GM19351 (cell line): ENCODE results near the gene AMDHD2.
A peak's percentile ranks its signal among the peaks of the same experiment; 100 is the strongest.
"Not testable (repeated sequence)": the region's sequence is repeated elsewhere in the genome, so short reads cannot be mapped to it uniquely, and the experiment has no call there.

Experiments
- ATAC-seq: cut with Tn5 transposase; IDR thresholded peaks from one replicate; pipeline ENCODE4 v1.9.1; 2021; ENCODE audit warnings: mild to moderate bottlenecking, moderate library complexity; ENCODE audit not compliant: unreplicated experiment

Gene AMDHD2

GRCh38 chr16:2520097-2520783 lies at the start of gene AMDHD2:
Gene AMDHD2 (plus strand): TSS chr16:2520371. CDS start chr16:2520459, 88 bp downstream.
- no peak for ATAC-seq

GRCh38 chr16:2470603-2471015 lies 49.6 kb upstream of the AMDHD2 start:
- no peak for ATAC-seq

GRCh38 chr16:2471016-2471652 lies 49.0 kb upstream of the AMDHD2 start, which contains the start of gene NTN3:
Gene NTN3 (plus strand): TSS chr16:2471297. CDS start chr16:2471702, 405 bp downstream.
- ATAC-seq = no peak

GRCh38 chr16:2471653-2472487 lies 48.3 kb upstream of the AMDHD2 start:
- no peak for ATAC-seq

GRCh38 chr16:2472488-2472864 lies 47.7 kb upstream of the AMDHD2 start:
- no peak for ATAC-seq

GRCh38 chr16:2472885-2473445 lies 47.2 kb upstream of the AMDHD2 start:
- ATAC-seq = no peak

- ATAC-seq = no peak
Measured at GRCh38 chr16:2473446-2473926, 46.7 kb upstream of the AMDHD2 start.

- ATAC-seq = peak; percentile 45
Measured at GRCh38 chr16:2473999-2474876, 45.9 kb upstream of the AMDHD2 start.

GRCh38 chr16:2474877-2475412 lies 45.2 kb upstream of the AMDHD2 start, which contains the start of gene TBC1D24:
Gene TBC1D24 (plus strand): TSS chr16:2475127. CDS start chr16:2496149, 21,022 bp downstream.
- peak; percentile 54 for ATAC-seq

GRCh38 chr16:2475413-2476344 lies 44.5 kb upstream of the AMDHD2 start:
- peak; percentile 14 for ATAC-seq

GRCh38 chr16:2476345-2476720 lies 43.8 kb upstream of the AMDHD2 start:
- ATAC-seq = no peak

- no peak for ATAC-seq
Measured at GRCh38 chr16:2476741-2477140, 43.4 kb upstream of the AMDHD2 start.

GRCh38 chr16:2477327-2477726 lies 42.8 kb upstream of the AMDHD2 start:
- ATAC-seq = no peak

GRCh38 chr16:2478279-2478678 lies 41.9 kb upstream of the AMDHD2 start:
- no peak for ATAC-seq

GRCh38 chr16:2479996-2480395 lies 40.2 kb upstream of the AMDHD2 start:
- not testable (repeated sequence) for ATAC-seq

- ATAC-seq = no peak
Measured at GRCh38 chr16:2480948-2481347, 39.2 kb upstream of the AMDHD2 start.

GRCh38 chr16:2481676-2482075 lies 38.5 kb upstream of the AMDHD2 start:
- ATAC-seq = no peak

GRCh38 chr16:2482249-2482648 lies 37.9 kb upstream of the AMDHD2 start:
- no peak for ATAC-seq
